ENCODE data around the gene GOLGA6L10.

DNA sequence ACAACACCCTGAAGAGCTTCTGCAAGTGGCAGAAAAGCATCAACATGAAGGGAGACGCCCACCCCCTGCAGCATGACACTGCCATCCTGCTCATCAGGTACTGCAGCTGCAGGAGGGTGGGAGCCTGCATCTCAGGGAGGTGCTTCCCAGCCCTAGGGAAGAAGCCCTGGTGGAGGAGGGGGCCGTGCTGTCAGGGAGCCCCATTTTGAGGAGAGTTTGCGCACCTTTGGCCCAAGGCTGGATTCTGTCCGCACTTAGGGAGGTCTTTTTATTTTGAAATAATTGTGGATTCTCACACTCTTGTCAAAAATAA is 44.5 kb downstream of the GOLGA6L10 start:
- TF ChIP-seq, protein P1, sequence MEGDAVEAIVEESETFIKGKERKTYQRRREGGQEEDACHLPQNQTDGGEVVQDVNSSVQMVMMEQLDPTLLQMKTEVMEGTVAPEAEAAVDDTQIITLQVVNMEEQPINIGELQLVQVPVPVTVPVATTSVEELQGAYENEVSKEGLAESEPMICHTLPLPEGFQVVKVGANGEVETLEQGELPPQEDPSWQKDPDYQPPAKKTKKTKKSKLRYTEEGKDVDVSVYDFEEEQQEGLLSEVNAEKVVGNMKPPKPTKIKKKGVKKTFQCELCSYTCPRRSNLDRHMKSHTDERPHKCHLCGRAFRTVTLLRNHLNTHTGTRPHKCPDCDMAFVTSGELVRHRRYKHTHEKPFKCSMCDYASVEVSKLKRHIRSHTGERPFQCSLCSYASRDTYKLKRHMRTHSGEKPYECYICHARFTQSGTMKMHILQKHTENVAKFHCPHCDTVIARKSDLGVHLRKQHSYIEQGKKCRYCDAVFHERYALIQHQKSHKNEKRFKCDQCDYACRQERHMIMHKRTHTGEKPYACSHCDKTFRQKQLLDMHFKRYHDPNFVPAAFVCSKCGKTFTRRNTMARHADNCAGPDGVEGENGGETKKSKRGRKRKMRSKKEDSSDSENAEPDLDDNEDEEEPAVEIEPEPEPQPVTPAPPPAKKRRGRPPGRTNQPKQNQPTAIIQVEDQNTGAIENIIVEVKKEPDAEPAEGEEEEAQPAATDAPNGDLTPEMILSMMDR (IDR thresholded peaks at IDR 0.05): no peak
- TF ChIP-seq POLR2A (IDR thresholded peaks at IDR 0.05): no peak
